Breast epithelium (tissue), 3 donors: ENCODE measurements around the gene ZCCHC10.

Experiments used
- POLR2A ChIP-seq: fragments of 450-650 bp; IDR thresholded peaks from one replicate; pipeline ENCODE4 v1.6.1; 2016; ENCODE audit warnings: antibody characterized with exemption, mild to moderate bottlenecking, moderate library complexity
- TF ChIP-seq, protein P1 (sequence below), 3 donors: fragments of 450-650 bp; IDR thresholded peaks; one replicate each; pipeline ENCODE4 v1.5.1; 2016 to 2017; ENCODE audit warnings: antibody characterized with exemption in 3 of 3, mild to moderate bottlenecking in 3 of 3, moderate library complexity in 3 of 3

- TF ChIP-seq, protein P1, sequence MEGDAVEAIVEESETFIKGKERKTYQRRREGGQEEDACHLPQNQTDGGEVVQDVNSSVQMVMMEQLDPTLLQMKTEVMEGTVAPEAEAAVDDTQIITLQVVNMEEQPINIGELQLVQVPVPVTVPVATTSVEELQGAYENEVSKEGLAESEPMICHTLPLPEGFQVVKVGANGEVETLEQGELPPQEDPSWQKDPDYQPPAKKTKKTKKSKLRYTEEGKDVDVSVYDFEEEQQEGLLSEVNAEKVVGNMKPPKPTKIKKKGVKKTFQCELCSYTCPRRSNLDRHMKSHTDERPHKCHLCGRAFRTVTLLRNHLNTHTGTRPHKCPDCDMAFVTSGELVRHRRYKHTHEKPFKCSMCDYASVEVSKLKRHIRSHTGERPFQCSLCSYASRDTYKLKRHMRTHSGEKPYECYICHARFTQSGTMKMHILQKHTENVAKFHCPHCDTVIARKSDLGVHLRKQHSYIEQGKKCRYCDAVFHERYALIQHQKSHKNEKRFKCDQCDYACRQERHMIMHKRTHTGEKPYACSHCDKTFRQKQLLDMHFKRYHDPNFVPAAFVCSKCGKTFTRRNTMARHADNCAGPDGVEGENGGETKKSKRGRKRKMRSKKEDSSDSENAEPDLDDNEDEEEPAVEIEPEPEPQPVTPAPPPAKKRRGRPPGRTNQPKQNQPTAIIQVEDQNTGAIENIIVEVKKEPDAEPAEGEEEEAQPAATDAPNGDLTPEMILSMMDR (IDR thresholded peaks at IDR 0.05): no peak
- no peak for TF ChIP-seq POLR2A
Measured at GRCh38 chr5:133053448-133053847, 27.1 kb upstream of the ZCCHC10 start.
